DMS53 treated with DMSO at 0.1 percent for 48 hours (cell line): ENCODE data around the gene KDM2A.
"Not testable (repeated sequence)": the region's sequence is repeated elsewhere in the genome, so short reads cannot be mapped to it uniquely, and the experiment has no call there.

ENCODE experiments used
- DNase-seq: peaks from one replicate; lab custom pipeline; 2025; ENCODE audit not compliant: unreplicated experiment; lab: John Stamatoyannopoulos, UW

Gene KDM2A

GRCh38 chr11:67167091-67167490, 48.0 kb downstream of the KDM2A start:
- no peak for DNase-seq

GRCh38 chr11:67167719-67168118, 48.7 kb downstream of the KDM2A start:
- no peak for DNase-seq

DNA sequence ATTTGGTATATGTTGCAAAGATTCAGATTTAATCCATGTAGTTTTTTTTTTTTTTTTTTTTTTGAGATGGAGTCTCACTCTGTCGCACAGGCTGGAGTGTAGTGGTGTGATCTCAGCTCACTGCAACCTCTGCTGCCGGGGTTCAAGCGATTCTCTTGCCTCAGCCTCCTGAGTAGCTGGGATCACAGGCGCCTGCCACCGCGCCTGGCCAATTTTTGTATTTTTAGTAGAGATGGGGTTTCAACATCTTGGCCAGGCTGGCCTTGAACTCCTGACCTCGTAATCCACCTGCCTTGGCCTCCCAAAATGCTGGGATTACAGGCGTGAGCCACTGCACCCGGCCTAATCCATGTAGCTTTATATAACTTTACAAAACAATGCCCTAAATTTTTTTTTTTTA, 49.8 kb downstream of the KDM2A start:
- not testable (repeated sequence) for DNase-seq

GRCh38 chr11:67174311-67174710, 55.2 kb downstream of the KDM2A start:
- DNase-seq = no peak

DNA sequence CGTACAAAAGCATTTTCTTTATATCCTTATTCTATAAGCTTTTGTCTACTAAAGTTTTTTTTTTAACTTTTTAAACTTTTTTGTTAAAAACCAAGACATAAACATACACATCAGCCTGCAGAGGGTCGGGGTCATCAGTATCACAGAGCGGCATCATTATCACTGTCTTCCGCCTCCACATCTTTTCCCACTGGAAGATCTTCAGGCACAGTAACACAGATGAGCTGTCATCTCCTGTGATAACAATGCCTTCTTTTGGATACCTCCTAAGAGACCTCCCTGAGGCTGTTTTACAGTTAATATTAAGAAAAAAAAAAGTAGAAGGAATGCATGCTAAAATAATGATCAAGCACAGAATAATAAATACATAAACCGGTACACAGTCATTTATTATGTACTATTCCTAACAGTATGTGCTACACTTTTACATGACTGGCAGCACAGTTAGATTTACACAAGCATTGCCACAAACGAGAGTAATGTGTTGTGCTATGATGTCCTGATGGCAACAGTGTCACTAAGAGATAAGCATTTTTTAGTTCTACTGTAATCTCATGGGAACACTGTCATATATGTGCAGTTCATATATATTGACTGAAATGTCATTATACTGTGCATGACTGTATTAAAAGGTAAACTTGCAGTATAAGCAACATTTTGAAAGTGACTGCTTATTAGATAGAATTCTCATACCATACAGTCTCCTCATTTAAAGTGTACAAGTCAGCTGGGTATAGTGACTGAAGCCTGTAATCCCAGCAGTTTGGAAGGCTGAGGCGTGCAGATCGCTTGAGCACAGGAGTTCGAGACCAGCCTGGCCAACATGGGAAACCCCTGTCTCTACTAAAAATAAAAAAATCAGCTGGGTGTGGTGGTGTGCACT, 58.6 kb downstream of the KDM2A start:
- no peak for DNase-seq

DNA sequence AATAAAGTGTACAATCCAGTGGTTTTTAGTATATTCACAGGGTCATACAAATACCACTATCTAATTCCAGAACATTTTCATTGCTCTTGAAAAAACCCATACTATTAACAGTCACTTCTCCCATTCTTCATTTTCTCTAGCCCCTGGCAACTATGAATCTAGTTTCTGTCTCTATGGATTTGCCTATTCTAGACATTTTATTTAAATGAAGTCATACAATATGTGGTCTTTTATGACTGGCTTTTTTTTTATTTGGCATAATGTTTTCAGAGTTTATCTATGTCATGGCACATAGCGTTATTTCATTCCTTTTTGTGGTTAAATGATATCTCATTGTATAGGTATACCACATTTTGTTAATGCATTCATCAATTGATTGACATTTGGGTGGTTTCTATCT, 59.4 kb downstream of the KDM2A start:
- no peak for DNase-seq

GRCh38 chr11:67178878-67179277, 59.8 kb downstream of the KDM2A start:
- DNase-seq = no peak

GRCh38 chr11:67179892-67180490, 60.9 kb downstream of the KDM2A start:
- no peak for DNase-seq

DNA sequence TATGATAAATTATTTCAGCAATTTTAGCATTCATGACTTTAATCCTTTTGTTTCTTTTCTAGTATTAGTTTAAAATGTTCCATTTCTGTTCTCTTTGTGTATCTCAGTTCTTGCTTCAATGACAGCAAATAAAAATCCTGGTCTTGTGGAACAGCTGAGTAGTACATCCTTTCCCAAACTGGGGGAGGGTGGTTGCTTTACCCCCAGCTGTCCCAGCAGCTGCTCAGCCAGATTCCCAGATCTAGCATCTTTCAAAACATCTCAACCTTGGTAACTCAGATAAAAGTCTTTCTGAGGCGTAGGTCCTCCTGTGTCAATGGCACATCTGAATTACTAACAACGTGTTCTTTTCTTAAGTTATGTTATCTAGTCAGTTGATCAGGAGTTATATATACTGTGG, 75.0 kb downstream of the KDM2A start:
- DNase-seq = no peak

DNA sequence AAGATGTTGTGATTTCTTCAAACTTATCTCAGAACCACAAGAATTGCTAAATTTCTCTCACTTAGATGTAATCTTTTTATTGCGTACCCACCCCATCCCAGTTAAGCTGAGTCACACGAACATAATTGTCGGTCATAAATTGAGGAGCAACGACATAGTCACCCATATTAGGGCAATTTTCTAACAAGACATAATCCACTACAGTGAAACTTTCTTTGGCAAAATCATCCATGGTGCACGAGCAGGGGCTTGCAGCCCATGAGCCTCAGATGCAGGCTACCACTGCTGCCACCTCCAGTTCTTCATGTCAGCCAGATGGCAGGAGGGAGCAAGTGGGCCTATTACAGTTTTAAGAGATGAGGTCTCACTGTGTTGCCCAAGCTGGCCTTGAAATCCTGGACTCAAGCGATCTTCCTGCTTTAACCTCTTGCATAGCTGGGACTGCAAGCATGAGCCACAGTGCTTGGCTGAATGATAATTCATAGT, 77.0 kb downstream of the KDM2A start:
- no peak for DNase-seq

DNA sequence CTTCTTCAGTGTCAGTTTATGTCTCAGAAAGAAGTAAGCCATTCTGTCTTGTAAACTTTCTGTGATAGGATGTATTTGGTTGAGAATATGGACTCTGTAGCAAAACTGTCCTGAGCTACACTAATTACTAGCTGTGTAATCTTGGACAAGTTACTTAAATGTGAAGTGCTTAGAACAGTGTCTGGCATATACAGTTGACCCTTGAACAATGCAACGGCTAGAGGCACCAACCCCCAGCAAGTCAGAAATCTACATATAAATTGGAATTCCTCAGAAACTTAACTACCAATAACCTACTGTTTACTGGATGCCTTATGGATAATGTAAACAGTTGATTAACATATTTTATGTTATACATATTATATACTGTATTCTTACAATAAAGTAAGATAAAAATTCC, 78.5 kb downstream of the KDM2A start:
- no peak for DNase-seq

DNA sequence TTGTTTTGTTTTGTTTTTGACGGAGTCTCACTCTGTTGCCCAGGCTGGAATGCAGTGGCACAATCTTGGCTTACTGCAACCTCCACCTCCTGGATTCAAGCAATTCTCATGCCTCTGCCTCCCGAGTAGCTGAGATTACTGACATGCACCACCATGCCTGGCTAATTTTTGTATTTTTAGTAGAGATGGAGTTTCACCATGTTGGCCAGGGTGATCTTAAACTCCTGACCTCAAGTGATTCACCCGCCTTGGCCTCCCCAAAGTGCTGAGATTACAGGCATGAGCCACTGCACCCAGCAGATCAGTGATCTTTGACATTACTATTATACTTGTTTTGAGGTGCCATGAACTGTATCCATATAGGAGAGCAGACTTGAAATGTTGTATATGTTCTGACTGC, 79.7 kb downstream of the KDM2A start:
- DNase-seq = not testable (repeated sequence)

- no peak for DNase-seq
These were observed 80.7 kb downstream of the KDM2A start for GRCh38 chr11:67199751-67200150.

GRCh38 chr11:67202028-67202427, 83.0 kb downstream of the KDM2A start:
- no peak for DNase-seq

GRCh38 chr11:67204822-67205221, 85.8 kb downstream of the KDM2A start:
- DNase-seq = no peak

- not testable (repeated sequence) for DNase-seq
These were observed 90.2 kb downstream of the KDM2A start for GRCh38 chr11:67209222-67209621.

DNA sequence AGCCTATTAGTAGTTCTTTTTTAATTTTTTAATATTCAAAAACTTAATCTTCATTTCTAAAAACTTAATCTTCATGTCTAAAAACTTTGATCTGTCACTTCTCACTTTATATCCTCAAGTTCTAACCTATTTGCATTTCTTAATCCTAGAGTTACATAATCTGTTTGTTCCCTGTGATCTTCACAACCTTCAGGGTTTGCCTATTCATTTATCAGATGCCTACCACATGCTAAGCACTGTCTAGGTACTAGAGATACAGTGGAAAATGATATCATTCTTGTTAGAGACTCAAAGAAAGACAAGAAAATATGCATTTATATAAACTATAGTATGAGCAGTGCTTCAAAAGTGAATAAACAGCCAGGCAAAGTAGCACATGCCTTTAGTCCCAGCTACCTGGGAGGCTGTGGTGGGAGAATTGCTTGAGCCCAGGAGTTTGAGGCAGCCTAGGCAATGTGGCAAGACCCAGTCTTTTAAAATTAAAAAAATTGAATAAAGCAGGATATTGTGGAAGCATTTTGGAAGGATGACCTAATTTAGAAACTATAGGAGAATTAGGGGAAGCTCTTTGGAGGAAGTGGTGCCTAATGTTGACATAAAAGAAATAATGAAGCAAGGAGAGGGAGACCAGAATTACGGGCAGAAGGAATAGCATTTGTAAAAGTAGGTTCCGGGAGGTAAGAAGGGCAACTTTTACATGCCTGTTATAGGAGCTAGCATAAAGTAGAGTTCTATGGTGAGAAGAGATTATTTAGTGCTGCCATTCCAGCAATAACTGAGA, 92.8 kb downstream of the KDM2A start:
- no peak for DNase-seq

GRCh38 chr11:67213178-67213621, 94.1 kb downstream of the KDM2A start:
- no peak for DNase-seq

DNA sequence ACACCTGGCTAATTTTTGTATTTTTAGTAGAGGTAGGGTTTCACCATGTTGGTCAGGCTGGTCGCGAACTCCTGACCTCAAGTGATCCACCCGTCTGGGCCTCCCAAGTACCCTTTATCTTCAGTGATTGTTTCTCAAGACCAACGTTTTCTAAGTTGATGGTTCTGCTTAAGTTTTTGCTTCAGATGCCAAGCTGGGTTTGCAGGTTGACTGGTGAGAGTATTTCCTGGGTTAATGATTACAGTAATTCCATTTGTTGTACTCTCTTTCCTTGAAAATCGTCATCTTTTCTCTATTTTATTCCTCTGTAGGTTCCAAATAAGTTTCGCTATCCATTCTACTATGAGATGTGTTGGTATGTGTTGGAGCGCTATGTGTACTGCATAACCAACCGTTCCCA, 108.7 kb downstream of the KDM2A start:
- no peak for DNase-seq

GRCh38 chr11:67230406-67230805, 111.3 kb downstream of the KDM2A start:
- DNase-seq = no peak

- DNase-seq = no peak
These were observed 111.8 kb downstream of the KDM2A start for GRCh38 chr11:67230886-67231285.
